Activated CD4-positive, alpha-beta T cell treated with anti-CD3 and anti-CD28 coated beads, Interleukin-2, Interleukin-4, amounts not matched to agents 100 ng/mL and 50 ng/mL, durations not matched to agents 16 hours and 8 hours (primary cell): Measurements from ENCODE around the gene EDA2R.
A peak's percentile ranks its signal among the peaks of the same experiment; 100 is the strongest.

Experiments
- DNase-seq: peaks from one replicate; pipeline ENCODE4 v3.0.0-alpha.2; 2020; ENCODE audit warnings: low spot score

The EDA2R gene, protein sequence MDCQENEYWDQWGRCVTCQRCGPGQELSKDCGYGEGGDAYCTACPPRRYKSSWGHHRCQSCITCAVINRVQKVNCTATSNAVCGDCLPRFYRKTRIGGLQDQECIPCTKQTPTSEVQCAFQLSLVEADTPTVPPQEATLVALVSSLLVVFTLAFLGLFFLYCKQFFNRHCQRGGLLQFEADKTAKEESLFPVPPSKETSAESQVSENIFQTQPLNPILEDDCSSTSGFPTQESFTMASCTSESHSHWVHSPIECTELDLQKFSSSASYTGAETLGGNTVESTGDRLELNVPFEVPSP

DNA sequence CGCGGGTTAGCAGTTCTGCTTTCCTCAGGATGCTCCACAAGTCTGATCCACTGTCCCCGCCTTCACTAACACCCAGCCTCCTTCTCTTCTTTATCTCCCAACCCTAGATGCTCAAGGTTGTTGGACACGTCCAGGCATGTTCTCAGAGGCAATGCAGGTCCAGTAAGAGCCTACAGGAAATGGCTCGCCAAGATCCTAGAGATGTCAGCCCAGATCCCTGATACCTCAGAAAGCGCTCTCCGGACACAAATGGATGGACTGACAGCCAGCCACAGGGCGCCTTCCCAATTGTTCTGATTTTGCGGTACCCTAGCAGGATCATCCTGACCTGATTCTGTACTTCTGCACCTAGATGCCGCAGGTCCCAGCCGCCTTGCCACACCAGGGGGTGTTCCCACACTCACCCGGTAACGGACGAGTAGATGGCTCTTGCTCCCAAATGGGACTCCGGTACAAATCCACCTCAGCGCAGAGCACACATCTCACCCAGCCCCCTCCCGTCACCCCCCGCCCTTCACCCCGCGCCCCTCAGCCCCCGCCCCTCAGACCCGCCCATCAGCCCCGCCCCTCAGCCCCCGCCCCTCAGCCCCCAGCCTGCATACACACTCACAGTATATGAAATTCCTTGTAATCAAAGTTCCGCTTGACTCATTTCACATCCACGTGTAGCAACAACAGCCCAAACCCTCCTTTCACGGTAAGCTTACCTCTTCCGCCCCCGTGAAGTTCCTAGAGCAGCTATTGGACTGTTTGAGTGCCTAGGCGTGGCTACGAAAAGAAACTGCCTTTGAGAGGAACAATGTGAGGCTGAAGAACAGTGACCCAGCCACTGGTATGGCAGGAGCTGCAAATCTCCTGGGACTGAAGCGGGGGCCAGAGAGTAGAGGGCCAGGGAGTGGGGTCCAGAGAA lies at the start of gene EDA2R:
EDA2R (minus strand) TSS at position 488 of the 910 bp plus-strand sequence. CDS start 23,058 bp downstream, outside the sequence.
- peak; percentile 24 for DNase-seq

- DNase-seq: no peak
Measured at GRCh38 chrX:66684196-66684595, 45.3 kb upstream of the EDA2R start.

DNA sequence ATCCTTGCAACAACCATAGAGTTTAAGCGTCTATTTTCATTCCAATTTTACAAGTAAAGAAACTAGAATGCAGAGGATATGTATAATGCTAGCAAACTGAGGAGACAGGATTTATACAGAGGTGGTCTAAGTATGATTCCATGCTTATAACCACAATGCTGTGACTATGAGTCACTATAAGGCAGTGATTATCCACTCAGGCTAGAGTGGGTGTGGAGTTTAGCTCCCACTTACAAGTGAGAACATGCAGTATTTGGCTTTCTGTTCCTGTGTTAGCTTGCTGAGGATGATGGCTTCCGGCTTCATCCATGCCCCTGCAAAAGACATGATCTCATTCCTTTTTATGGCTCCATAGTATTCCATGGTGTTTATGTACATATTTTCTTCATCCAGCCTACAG lies 41.6 kb upstream of the EDA2R start:
- DNase-seq: no peak

DNA sequence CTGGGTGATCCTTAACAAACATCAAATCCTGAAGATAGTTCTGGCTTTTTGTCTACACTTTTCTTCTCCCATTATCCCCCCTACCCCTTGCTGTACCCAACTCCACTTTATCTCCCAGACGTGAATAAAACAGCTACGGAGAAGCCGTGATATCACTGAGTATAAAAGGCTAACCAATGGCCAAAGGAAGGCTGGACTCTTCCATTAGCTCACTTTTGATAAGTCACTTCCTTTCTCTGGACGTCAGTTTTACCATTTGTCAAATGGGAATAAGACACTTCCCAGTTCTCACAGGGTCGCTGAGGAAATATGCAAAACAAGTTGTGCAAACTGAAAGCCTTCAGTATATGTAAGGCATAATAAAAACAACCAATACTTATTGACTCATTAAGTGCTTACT lies 38.6 kb upstream of the EDA2R start:
- DNase-seq: no peak

GRCh38 chrX:66676990-66677389 lies 38.1 kb upstream of the EDA2R start:
- DNase-seq: no peak

DNA sequence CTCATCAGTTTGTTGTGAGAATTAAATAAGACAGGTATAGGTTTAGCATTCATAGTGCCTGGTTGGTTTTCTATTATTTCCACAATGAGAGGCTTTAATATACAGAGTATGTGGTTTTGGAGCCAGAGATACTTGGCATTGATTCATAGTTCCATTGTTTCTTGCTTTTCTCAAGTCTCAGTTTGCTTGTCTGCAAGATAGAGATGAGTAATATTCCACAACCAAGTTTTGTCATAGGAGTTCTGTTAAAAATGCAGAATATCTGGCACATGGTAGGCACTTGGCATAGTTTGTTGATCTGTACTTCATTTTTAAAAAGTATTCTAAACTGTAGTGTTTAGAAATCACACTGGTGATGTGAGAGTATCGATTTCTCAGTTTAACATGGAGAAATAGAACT lies 37.5 kb upstream of the EDA2R start:
- DNase-seq: no peak

- no peak for DNase-seq
Measured at GRCh38 chrX:66675541-66675940, 36.7 kb upstream of the EDA2R start.

- no peak for DNase-seq
Measured at GRCh38 chrX:66674506-66674905, 35.6 kb upstream of the EDA2R start.

- no peak for DNase-seq
Measured at GRCh38 chrX:66672106-66672505, 33.2 kb upstream of the EDA2R start.

GRCh38 chrX:66654411-66654810 lies 15.5 kb upstream of the EDA2R start:
- DNase-seq: no peak

DNA sequence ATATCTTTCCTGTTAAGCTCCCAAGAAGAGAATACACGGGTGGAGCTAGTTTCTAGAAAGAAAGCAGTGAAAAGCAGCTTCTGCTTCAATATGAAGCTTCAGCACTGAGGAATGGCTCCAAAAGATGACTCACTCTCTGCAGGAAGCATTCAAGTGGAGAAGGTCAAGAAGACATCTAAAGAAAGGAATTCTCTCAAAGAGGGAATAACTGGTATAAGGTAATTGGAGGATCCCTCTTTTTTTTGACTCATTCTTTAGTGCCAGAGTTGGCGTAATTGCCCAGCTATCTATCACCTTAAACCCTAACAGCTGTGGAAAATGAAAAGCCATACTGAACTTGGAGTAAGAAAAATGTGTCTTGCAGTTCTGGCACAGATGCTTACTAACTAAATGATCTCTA lies 3.5 kb downstream of the EDA2R start:
- DNase-seq: no peak

DNA sequence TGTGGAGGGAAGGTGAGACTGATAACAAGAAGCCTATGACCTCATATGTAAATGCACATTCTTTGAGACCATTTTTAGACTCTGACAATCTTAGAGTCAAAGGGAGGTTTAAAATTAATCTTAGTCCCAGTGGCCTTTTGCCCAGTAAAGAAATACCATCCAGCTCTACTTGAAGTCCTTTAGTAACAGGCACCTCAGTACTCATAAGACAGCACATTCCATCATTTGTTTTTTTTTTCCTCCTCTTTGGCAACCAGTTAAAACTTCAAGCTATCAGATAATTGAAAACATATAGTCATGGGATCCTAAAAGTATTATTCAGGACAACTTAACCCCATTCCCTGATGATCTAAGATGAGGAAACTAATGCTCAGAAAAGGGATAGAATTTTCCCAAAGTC lies 4.6 kb downstream of the EDA2R start:
- DNase-seq: no peak

GRCh38 chrX:66633541-66633940 lies 5.3 kb downstream of the EDA2R start:
- no peak for DNase-seq

DNA sequence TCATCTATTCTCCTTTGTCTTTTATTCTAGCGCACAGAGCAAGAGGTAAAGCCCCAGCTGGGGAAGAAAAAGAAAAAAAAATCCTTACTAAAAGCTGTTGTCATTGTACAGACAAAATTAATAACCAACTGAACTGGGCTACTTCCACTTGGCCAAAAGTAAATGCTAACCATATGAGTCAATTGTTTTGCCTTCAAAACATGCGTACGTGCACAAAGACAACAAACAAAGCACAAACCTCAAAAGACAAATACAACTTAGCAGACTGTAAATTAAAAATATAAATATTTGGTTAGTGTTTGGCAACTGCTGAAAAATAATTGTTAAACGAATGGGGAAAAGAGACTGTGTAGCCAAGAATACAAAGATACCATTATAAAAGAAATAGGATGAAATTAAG lies 5.9 kb downstream of the EDA2R start:
- DNase-seq: no peak

DNA sequence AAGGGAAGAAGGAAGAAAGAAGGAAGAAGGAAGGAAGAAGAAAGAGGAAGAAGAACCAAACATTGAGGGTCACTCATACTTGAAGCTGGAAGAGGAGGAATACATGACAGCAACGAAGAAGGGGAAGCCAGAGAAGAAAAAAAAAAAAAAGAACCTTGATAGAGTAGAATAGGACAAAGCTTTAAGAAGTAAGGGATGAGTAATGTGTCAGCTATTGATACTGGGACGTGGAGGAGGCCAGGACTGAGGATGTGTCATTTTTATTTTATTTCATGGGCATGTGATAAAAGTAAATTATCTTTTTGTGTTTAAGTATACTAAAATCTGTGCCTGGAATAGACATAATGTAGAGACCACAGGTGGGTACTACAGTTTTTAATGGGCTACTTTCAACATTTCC lies 6.4 kb downstream of the EDA2R start:
- no peak for DNase-seq

GRCh38 chrX:66625525-66625924 lies 13.4 kb downstream of the EDA2R start:
- no peak for DNase-seq

DNA sequence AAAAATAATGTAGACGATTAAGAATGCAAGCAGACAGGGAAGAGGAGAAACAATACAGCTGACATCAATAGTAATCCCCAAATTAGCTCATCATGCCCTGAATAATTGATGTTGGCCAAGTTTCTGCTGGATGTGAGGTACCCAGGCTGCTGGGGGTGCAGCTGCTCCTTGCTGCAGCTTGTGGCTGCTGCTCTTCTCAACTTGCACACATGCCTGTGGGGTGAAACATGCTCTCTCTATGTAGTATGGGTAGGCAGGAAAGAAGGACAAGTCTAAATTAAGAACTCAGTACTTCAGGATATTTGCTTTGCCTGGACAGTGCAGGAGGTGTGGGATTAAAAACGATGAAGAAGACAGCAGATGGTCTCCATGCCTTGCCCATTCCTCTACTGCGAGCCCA lies 16.7 kb downstream of the EDA2R start:
- DNase-seq: no peak

- no peak for DNase-seq
Measured at GRCh38 chrX:66616944-66617343, 21.9 kb downstream of the EDA2R start.

- no peak for DNase-seq
Measured at GRCh38 chrX:66602381-66602938, 36.4 kb downstream of the EDA2R start.

- no peak for DNase-seq
Measured at GRCh38 chrX:66601522-66601921, 37.4 kb downstream of the EDA2R start.

DNA sequence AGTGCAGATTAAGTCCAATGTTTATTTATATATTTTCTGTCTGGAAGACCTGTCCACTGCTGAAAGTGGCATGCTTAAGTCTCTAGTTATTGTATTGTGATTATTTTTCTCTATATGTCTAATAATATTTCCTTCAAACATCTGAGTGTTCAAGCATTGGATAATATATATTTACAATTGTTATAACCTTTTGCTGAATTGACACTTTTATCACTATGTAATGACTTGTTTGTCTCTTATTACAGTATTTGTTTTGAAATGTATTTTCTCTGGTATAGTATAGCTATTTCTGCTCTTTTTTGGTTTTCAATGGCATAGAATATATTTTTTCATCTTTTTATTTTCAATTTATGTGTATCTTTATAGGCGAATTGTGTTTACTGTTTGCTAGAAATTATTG lies 59.7 kb downstream of the EDA2R start:
- no peak for DNase-seq

- DNase-seq: no peak
Measured at GRCh38 chrX:66553973-66554372, 84.9 kb downstream of the EDA2R start.

- DNase-seq: no peak
Measured at GRCh38 chrX:66547847-66548369, 91.0 kb downstream of the EDA2R start.
